Gastroesophageal sphincter (tissue), 3 donors: ENCODE data around the gene RAPGEFL1.

Source experiments
- CTCF ChIP-seq, 4 experiments: fragments of 200-600 bp in 2 of 4; fragments of 450-650 bp in 2 of 4; sonication (generic) in 1 of 4; IDR thresholded peaks; one replicate each; pipeline ENCODE4 v1.5.1; 2017 to 2019; ENCODE audit warnings: antibody characterized with exemption in 4 of 4, mild to moderate bottlenecking in 2 of 4, moderate library complexity in 2 of 4
- EP300 ChIP-seq: sonication (generic); formaldehyde crosslinking; IDR thresholded peaks from one replicate; pipeline ENCODE4 v1.6.1; 2017; ENCODE audit warnings: antibody characterized with exemption, mild to moderate bottlenecking
- POLR2A ChIP-seq, 2 donors: fragments of 450-650 bp; IDR thresholded peaks; one replicate each; pipeline ENCODE4 v1.6.1; 2017; ENCODE audit warnings: antibody characterized with exemption in 2 of 2, mild to moderate bottlenecking in 2 of 2, moderate library complexity in 1 of 2

DNA sequence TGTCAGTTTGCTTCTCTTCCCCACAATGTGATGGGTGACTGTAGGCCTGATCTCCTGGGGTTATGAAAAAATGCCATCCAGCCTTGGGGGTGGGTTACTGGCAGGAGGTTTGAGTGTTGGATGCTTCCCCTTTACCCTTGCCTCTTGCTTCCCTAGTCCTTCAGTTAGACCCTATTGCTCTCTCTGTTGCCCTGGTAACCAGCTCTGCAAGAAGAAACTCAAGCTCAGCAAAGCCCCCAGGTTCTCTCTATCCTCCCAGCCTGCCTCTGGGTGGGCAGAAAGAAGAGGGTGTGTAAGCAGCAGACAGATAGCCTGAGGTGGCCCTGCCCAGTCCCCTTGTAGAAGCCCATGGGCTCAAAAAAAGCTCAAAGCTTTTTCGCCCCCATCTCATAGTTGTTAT, 2.8 kb upstream of the RAPGEFL1 start:
- TF ChIP-seq CTCF (IDR thresholded peaks at IDR 0.05) (no peak), POLR2A (IDR thresholded peaks at IDR 0.05) (no peak), EP300 (no peak)
